Lower leg skin (tissue), 3 donors: ENCODE results near the gene CBR1.

ENCODE experiments used
- POLR2A ChIP-seq, 2 donors: fragments of 450-650 bp; IDR thresholded peaks; one replicate each; pipeline ENCODE4 v1.6.1; 2016 to 2017; ENCODE audit warnings: antibody characterized with exemption in 2 of 2, mild to moderate bottlenecking in 1 of 2, moderate library complexity in 1 of 2
- TF ChIP-seq, protein P1 (sequence below), 3 donors: fragments of 450-650 bp; IDR thresholded peaks; one replicate each; pipeline ENCODE4 v1.5.1; 2016; ENCODE audit warnings: antibody characterized with exemption in 3 of 3, mild to moderate bottlenecking in 3 of 3, moderate library complexity in 2 of 3

DNA sequence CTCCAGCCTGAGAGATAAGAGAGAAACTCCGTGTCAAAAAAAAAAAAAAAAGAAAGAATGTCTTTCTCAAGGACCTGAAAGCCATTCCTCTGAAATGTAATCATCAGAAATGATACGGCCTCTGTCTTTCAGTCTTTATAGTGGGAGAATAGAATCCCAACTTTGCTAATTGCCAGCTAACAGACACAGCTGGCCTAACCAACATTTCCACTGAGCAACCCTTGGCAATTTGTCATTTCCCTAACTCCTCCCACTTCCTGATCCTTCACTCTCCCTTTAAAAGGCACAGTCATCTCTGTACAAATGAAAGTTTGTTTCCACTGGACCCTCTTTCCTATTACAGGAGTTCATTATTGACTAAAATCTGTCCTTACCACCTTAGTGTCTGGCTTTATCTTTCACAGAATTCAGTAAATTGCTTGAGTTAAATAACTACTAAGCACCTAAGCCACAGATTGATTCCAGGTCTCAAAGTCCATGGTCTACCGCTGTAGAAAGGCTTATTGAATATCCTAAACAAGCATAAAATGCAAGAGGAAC lies 4.3 kb upstream of the CBR1 start:
- TF ChIP-seq, protein P1, sequence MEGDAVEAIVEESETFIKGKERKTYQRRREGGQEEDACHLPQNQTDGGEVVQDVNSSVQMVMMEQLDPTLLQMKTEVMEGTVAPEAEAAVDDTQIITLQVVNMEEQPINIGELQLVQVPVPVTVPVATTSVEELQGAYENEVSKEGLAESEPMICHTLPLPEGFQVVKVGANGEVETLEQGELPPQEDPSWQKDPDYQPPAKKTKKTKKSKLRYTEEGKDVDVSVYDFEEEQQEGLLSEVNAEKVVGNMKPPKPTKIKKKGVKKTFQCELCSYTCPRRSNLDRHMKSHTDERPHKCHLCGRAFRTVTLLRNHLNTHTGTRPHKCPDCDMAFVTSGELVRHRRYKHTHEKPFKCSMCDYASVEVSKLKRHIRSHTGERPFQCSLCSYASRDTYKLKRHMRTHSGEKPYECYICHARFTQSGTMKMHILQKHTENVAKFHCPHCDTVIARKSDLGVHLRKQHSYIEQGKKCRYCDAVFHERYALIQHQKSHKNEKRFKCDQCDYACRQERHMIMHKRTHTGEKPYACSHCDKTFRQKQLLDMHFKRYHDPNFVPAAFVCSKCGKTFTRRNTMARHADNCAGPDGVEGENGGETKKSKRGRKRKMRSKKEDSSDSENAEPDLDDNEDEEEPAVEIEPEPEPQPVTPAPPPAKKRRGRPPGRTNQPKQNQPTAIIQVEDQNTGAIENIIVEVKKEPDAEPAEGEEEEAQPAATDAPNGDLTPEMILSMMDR (IDR thresholded peaks at IDR 0.05): no peak
- no peak for TF ChIP-seq POLR2A (IDR thresholded peaks at IDR 0.05)
